WTC11 (cell line): ENCODE results near the gene MAPK11. TPM values are rescaled to one million over a fixed set of nuclear protein-coding genes. Genes with fewer than 3 reads are reported as not detected.

Experiments used
- ARID4B ChIP-seq: sonication (generic); formaldehyde crosslinking; IDR thresholded peaks from 2 replicates; pipeline ENCODE4 v1.8.0; 2023; ENCODE audit warnings: missing genetic modification reagents, mild to moderate bottlenecking, borderline replicate concordance
- ESRRA ChIP-seq: sonication (generic); formaldehyde crosslinking; IDR thresholded peaks from 2 replicates; pipeline ENCODE4 v1.8.1; 2022; ENCODE audit warnings: mild to moderate bottlenecking, missing genetic modification reagents, borderline replicate concordance
- FOXK1 ChIP-seq: sonication (generic); formaldehyde crosslinking; IDR thresholded peaks from 2 replicates; pipeline ENCODE4 v1.8.0; 2022; ENCODE audit warnings: mild to moderate bottlenecking, moderate library complexity, missing genetic modification reagents
- GABPB1 ChIP-seq: sonication (generic); formaldehyde crosslinking; IDR thresholded peaks from 2 replicates; pipeline ENCODE4 v1.8.1; 2023; ENCODE audit warnings: mild to moderate bottlenecking, missing genetic modification reagents
- IRF1 ChIP-seq: sonication (generic); formaldehyde crosslinking; IDR thresholded peaks from 2 replicates; pipeline ENCODE4 v1.8.0; 2023; ENCODE audit warnings: missing genetic modification reagents
- IRF2 ChIP-seq: sonication (generic); formaldehyde crosslinking; IDR thresholded peaks from 2 replicates; pipeline ENCODE4 v1.8.0; 2022; ENCODE audit warnings: low read depth, missing genetic modification reagents, borderline replicate concordance
- NFATC4 ChIP-seq: fragments of 250-450 bp; sonication (Bioruptor Pico); IDR thresholded peaks from 2 replicates; pipeline ENCODE4 v1.9.0; 2021; ENCODE audit warnings: mild to moderate bottlenecking
- SOX15 ChIP-seq: fragments of 250-450 bp; sonication (Bioruptor Pico); IDR thresholded peaks from 2 replicates; pipeline ENCODE4 v1.9.0; 2021; ENCODE audit warnings: mild to moderate bottlenecking
- TEAD1 ChIP-seq: sonication (generic); formaldehyde crosslinking; IDR thresholded peaks from 2 replicates; pipeline ENCODE4 v1.8.0; 2022; ENCODE audit warnings: mild to moderate bottlenecking, missing genetic modification reagents
- ZBTB43 ChIP-seq: sonication (generic); formaldehyde crosslinking; IDR thresholded peaks from 2 replicates; pipeline ENCODE4 v1.8.1; 2023; ENCODE audit warnings: mild to moderate bottlenecking, missing genetic modification reagents
- ZNF138 ChIP-seq: sonication (generic); formaldehyde crosslinking; conservative IDR thresholded peaks from 2 replicates; pipeline ENCODE4 v1.8.1; 2022; ENCODE audit warnings: mild to moderate bottlenecking, moderate library complexity, missing genetic modification reagents
- ZNF532 ChIP-seq: fragments of 250-450 bp; sonication (Bioruptor Pico); IDR thresholded peaks from 2 replicates; pipeline ENCODE4 v1.9.0; 2021; ENCODE audit warnings: mild to moderate bottlenecking, borderline replicate concordance
- ZNF671 ChIP-seq: fragments of 250-450 bp; sonication (Bioruptor Pico); IDR thresholded peaks from 2 replicates; pipeline ENCODE4 v1.8.0; 2021; ENCODE audit warnings: mild to moderate bottlenecking
- total RNA-seq: library from RNA; stranded (reverse); gene quantifications from 3 replicates; pipeline ENCODE4 v1.2.3, GENCODE V29; 2021
- TF ChIP-seq, protein P1 (sequence below): sonication (generic); formaldehyde crosslinking; IDR thresholded peaks from 2 replicates; pipeline ENCODE4 v1.8.0; 2022; ENCODE audit warnings: mild to moderate bottlenecking, missing genetic modification reagents
- TF ChIP-seq, protein P2 (sequence below): fragments of 250-450 bp; sonication (Bioruptor Pico); IDR thresholded peaks from 2 replicates; pipeline ENCODE4 v1.9.0; 2021; ENCODE audit warnings: mild to moderate bottlenecking
- TF ChIP-seq, protein P3 (sequence below): fragments of 250-450 bp; sonication (Bioruptor Pico); IDR thresholded peaks from 2 replicates; pipeline ENCODE4 v2.1.2; 2022; ENCODE audit warnings: mild to moderate bottlenecking, moderate library complexity

Gene MAPK11
- total RNA-seq, 1 experiment from 2014 or later, result 2.3 TPM

DNA sequence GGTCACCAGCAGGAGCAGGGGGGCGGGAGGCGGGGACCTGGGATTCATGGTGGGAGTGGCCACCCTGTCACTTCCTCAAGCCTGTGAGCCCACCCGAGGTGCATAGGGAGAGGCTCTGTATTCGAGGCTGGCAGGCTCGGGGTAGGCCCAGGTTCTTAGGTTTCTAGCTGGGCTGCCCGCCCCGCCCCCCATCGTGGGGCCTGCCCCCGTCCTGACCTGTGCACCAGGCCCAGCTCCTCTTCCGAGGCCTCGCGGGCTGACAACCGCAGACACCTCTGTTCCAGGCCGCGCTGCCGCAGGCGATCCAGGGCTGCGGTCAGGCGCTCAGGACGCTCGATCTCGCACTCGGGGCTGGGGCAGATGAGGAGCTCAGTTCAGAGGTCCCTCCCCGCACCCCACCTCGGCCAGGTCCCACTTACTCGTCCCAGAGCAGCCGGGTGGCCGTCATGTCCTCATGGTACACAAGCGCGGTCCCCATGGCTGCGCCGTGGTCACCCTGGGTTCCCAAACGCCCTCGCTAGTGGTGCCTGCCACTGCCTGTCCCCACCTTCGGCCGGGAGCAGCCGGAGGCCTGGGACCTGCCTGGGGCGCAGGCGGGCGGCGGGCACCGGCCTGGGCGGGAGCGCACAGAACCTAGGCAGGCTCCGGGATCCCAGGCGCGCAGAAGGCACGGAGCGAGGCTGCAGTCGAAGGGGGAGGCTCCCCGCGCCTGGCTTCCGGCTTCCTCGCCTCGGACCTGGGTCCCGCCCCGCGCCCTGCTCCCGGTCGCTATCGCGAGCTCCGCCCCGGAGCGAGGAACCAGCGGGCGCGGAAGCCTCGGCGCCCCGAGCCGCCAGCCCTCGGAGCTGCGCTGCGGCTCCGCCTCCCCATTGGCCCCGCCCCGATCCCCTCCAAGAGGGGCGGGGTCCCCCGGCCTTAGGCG, 19.4 kb downstream of the MAPK11 start, which contains the start of gene HDAC10 (continued):
- TF ChIP-seq, protein P1, sequence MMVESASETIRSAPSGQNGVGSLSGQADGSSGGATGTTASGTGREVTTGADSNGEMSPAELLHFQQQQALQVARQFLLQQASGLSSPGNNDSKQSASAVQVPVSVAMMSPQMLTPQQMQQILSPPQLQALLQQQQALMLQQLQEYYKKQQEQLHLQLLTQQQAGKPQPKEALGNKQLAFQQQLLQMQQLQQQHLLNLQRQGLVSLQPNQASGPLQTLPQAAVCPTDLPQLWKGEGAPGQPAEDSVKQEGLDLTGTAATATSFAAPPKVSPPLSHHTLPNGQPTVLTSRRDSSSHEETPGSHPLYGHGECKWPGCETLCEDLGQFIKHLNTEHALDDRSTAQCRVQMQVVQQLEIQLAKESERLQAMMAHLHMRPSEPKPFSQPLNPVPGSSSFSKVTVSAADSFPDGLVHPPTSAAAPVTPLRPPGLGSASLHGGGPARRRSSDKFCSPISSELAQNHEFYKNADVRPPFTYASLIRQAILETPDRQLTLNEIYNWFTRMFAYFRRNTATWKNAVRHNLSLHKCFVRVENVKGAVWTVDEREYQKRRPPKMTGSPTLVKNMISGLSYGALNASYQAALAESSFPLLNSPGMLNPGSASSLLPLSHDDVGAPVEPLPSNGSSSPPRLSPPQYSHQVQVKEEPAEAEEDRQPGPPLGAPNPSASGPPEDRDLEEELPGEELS (CRISPR knock-in tag), result peak; percentile 52; the same call in 1 of the 2 replicates
- TF ChIP-seq ZBTB43 (CRISPR knock-in tag) (no peak), IRF2 (CRISPR knock-in tag) (0 out of 2 replicates have a peak, but pooled peaks have one; percentile 53), ZNF532 (CRISPR knock-in tag) (no peak), NFATC4 (CRISPR knock-in tag) (no peak), ARID4B (peak; percentile 56; the same call in 1 of the 2 replicates), GABPB1 (CRISPR knock-in tag) (0 out of 2 replicates have a peak, but pooled peaks have one; percentile 8), IRF1 (CRISPR knock-in tag) (0 out of 2 replicates have a peak, but pooled peaks have one; percentile 57), TEAD1 (CRISPR knock-in tag) (peak; percentile 68), ESRRA (CRISPR knock-in tag) (no peak), ZNF138 (CRISPR knock-in tag) (peak; percentile 26; the same call in 1 of the 2 replicates), FOXK1 (CRISPR knock-in tag) (peak; percentile 49), ZNF671 (CRISPR knock-in tag) (no peak), SOX15 (no peak)
- TF ChIP-seq, protein P2, sequence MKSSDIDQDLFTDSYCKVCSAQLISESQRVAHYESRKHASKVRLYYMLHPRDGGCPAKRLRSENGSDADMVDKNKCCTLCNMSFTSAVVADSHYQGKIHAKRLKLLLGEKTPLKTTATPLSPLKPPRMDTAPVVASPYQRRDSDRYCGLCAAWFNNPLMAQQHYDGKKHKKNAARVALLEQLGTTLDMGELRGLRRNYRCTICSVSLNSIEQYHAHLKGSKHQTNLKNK, result no peak
- TF ChIP-seq, protein P3, sequence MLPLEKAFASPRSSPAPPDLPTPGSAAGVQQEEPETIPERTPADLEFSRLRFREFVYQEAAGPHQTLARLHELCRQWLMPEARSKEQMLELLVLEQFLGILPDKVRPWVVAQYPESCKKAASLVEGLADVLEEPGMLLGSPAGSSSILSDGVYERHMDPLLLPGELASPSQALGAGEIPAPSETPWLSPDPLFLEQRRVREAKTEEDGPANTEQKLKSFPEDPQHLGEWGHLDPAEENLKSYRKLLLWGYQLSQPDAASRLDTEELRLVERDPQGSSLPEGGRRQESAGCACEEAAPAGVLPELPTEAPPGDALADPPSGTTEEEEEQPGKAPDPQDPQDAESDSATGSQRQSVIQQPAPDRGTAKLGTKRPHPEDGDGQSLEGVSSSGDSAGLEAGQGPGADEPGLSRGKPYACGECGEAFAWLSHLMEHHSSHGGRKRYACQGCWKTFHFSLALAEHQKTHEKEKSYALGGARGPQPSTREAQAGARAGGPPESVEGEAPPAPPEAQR (CRISPR knock-in tag), result no peak
